Stimulated activated CD4-positive, alpha-beta T cell treated with anti-CD3 and anti-CD28 coated beads, TNF-alpha, amount 100 ng/mL, for 1 hour (primary cell): ENCODE results near the gene VASP.
A peak's percentile ranks its signal among the peaks of the same experiment; 100 is the strongest.

Source experiments
- DNase-seq, 3 donors: peaks; one replicate each; pipeline ENCODE4 v3.0.0-alpha.2; 2020; ENCODE audit warnings: low read depth in 3 of 3, low spot score in 1 of 3

Gene VASP

GRCh38 chr19:45506989-45507871, at the start of gene VASP:
Gene VASP (plus strand): TSS chr19:45507479. CDS start chr19:45507772, 293 bp downstream.
- peak; percentile 78 to 83 (median 80) for DNase-seq

DNA sequence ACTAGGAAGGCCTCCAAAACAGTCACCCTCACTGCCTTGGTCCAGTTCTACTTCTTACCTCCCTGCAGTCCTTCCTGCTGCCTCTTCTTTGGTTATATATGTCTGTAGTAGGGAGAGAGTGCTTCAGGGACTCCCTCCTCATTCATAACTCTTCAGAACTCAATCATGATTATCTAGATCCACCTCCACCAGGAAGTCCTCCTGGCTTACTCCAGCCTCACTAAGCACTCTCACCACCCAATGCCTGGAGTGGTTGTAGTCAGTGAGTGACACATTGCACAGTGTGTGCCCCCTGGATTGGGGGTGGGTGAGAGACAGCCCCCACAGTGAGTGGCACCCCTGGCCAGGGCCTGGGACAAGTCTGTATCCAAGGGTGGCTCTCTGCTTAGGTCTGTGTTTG, 49.5 kb upstream of the VASP start:
- DNase-seq: no peak

DNA sequence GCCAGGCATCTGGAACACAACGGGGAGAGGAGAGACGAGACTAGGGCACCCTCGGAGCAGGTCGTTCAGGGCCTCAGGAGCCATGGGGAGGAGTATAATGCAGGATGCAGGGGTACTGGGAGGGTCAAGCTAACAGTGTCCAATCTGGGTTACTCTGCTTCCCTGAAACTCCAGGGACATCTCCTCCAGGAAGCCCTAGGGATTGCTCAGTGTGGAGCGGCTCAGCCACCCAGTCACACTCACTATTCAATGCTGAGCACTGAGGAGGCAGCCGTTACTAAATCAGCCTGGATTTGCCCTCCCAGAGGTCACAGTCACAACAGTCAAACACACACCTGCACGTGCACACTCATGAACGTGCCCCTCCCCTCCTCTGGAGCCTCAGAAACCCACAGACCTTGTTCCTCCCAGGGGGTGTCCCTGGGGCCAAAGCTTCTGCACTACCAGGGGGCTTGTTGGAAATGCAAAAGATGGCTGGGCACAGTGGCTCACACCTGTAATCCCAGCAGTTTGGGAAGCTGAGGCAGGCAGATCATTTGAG, 46.4 kb upstream of the VASP start:
- no peak for DNase-seq

GRCh38 chr19:45462174-45462573, 45.1 kb upstream of the VASP start:
- DNase-seq: no peak

DNA sequence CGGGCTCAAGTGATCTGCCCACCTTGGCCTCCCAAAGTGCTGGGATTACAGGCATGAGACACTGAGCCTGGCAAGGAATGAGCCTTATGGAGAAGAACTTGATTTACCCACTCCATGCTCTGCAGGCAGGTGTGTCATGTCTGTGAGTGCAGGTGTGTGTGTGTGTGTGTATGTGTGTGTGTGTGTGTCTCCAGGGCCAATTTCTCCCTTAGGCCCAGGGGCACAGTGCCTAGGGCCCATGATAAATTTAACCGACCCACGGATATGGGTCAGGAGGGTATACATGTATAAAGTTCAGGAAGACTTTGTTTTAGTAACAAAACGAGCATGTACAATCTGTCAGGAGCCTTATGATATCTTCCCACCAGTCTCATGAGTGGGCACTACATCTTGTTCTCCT, 44.0 kb upstream of the VASP start:
- DNase-seq: no peak

GRCh38 chr19:45464274-45464673, 43.0 kb upstream of the VASP start:
- DNase-seq: no peak

GRCh38 chr19:45464852-45465441, 42.3 kb upstream of the VASP start:
- DNase-seq: no peak

GRCh38 chr19:45467115-45467455, 40.2 kb upstream of the VASP start:
- DNase-seq: no peak

DNA sequence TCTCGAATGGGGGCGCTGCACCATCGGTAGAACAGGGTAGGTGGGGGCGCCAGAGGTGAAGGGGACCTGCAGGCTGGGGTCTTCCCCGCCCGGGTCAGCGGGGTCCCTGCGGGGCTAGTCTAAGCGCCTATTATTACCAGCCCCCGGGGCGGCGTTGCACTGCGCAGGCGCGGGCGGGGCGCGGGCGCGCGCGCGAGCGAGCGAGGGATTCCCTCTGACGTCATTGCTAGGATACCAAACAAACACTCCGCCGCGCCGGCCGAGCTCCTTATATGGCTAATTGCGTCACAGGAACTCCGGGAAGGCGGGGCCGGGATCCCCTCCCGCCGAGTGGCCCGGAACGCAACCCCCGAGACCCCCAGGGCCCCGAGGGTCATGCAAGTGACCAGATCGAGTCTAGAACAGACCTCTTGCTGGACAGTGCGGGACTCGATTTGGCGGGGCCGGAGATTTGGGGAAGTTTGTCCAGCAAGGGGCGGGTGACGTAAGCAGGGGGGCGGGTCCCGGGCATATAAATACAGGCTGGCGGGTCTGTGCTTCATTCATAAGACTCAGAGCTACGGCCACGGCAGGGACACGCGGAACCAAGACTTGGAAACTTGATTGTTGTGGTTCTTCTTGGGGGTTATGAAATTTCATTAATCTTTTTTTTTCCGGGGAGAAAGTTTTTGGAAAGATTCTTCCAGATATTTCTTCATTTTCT, 39.7 kb upstream of the VASP start, which contains the start of gene FOSB:
FOSB (plus strand) TSS at position 541 of the 703 bp plus-strand sequence. CDS start 591 bp downstream, outside the sequence.
- DNase-seq: peak; percentile 82 to 94 (median 91)

DNA sequence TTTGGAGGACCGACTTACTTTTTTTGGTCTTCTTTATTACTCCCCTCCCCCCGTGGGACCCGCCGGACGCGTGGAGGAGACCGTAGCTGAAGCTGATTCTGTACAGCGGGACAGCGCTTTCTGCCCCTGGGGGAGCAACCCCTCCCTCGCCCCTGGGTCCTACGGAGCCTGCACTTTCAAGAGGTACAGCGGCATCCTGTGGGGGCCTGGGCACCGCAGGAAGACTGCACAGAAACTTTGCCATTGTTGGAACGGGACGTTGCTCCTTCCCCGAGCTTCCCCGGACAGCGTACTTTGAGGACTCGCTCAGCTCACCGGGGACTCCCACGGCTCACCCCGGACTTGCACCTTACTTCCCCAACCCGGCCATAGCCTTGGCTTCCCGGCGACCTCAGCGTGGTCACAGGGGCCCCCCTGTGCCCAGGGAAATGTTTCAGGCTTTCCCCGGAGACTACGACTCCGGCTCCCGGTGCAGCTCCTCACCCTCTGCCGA, 39.1 kb upstream of the VASP start:
- no peak for DNase-seq

GRCh38 chr19:45468803-45469131, 38.5 kb upstream of the VASP start:
- no peak for DNase-seq

- peak; percentile 80 to 86 (median 85) for DNase-seq
These were observed 37.9 kb upstream of the VASP start for GRCh38 chr19:45469132-45469944.

- DNase-seq: no peak
These were observed 37.1 kb upstream of the VASP start for GRCh38 chr19:45469945-45470761.

DNA sequence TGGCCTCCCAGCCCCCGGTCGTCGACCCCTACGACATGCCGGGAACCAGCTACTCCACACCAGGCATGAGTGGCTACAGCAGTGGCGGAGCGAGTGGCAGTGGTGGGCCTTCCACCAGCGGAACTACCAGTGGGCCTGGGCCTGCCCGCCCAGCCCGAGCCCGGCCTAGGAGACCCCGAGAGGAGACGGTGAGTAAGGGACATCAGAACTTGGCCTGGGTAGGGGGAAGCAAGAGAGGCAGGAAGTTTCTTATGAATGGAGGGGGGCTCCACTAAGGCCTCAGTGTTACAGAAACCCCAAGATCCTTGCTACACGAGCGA, 36.6 kb upstream of the VASP start:
- DNase-seq: no peak

- no peak for DNase-seq
These were observed 36.0 kb upstream of the VASP start for GRCh38 chr19:45471111-45471930.

DNA sequence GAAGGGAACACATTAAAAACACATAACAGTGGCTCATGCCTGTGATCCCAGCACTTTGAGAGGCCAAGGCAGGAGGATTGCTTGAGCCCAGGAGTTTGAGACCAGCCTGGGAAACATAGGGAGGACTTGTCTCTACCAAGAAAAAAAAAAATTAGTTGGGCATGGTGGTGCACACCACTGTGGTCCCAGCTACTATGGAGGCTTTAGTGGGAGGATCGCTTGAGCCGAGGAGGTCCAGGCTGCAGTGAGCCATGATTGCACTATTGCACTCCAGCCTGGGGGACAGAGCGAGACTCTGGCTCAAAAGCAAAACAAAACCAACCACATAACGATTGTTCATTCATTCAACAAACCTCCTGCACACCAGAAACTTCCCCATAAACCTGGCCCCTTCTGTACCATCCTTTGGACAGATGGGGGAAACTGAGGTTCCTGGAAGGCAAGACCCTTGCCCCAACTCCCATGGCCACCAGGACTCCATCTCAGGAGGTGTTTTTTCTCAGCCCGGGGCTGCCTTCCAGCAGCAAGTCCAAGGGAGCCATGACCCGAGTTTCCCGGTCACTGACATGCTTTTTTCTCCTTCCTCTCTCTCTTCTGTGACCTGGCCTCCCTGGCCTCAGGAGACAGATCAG, 35.2 kb upstream of the VASP start:
- DNase-seq: no peak

- DNase-seq: no peak
These were observed 34.5 kb upstream of the VASP start for GRCh38 chr19:45472563-45473366.

- DNase-seq: no peak
These were observed 34.0 kb upstream of the VASP start for GRCh38 chr19:45473367-45473681.
